ENCODE results near the gene CLCN7.

GRCh38 chr16:1472974-1473373, 1.9 kb downstream of the CLCN7 start:
- no peak for TF ChIP-seq MAFK (IDR thresholded peaks at IDR 0.05; ENCODE audit: low read length)
- no peak for TF ChIP-seq JUND (IDR thresholded peaks at IDR 0.05; ENCODE audit: borderline replicate concordance, low read depth, low read length)
- no peak for TF ChIP-seq JUND (tag; IDR thresholded peaks at IDR 0.05; ENCODE audit: borderline replicate concordance, low read depth, low read length)
- peak; percentile 75 for TF ChIP-seq SMAD4 (CRISPR knock-in tag; conservative IDR thresholded peaks at IDR 0.05)
- no peak for TF ChIP-seq MEF2D (tag; conservative IDR thresholded peaks at IDR 0.05; ENCODE audit: low read depth)
- TF ChIP-seq TAF1 (IDR thresholded peaks at IDR 0.05; ENCODE audit: control insufficient read depth, extremely low read depth, insufficient read depth, low read length, severe bottlenecking), result no peak
- TF ChIP-seq ZNF589 (CRISPR knock-in tag; IDR thresholded peaks at IDR 0.05; ENCODE audit: low read depth), result no peak
- peak; percentile 57 for TF ChIP-seq PHB2 (IDR thresholded peaks at IDR 0.05; ENCODE audit: low read depth)
- TF ChIP-seq CTCF (IDR thresholded peaks at IDR 0.05 in 2 of 3, conservative IDR thresholded peaks at IDR 0.05 in 1 of 3; ENCODE audit: insufficient read depth in 2 of 3, low read depth in 1 of 3, low read length in 3 of 3), result no peak
- no peak; the same call in 1 of the 2 replicates for TF ChIP-seq ZNF384 (IDR thresholded peaks at IDR 0.05; ENCODE audit: low read depth, low read length)

Data from K562 (cell line).